Measurements from ENCODE around the gene ADIPOR2. TPM values are rescaled to one million over a fixed set of nuclear protein-coding genes. Genes with fewer than 3 reads are reported as not detected.

The ADIPOR2 gene
- total and polyA plus RNA-seq, 2 of the 4 experiments (the other 2 are of a cell fraction), result 20.0 to 24.9 TPM

DNA sequence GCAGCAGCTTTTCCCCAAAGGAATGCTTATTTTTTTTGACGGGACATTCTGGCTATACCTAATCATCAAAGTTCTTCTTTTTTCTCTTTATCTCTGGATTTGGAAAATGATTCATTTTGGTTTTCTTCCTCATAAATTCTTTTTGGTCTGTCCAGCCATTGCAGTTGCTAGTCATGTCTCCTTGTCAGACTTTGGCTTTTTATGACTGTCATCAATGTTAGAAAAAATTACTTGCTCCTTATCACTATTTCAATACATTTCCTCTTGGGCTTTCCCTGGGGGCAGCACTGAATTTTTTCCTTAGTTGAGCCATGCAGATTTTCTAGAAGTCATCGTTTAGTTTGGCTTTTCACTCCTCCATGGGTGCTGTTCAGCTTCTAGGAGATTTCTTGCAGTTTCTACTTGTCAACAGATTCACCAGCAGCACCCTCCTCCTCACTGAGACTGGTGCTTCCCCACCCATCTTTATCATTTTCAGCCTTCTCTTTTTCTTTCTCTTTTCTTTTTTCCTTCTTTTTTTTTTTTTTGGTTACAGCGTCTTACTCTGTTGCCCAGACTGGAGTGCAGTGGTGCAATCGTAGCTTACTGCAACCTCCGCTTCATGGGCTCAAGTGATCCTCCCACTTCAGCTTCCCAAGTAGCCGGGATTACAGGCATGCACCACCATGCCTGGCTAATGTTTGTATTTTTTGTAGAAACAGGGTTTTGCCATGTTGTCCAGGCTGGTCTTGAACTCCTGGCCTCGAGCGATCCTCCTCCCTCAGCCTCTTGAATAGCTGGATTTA lies 5.2 kb downstream of the ADIPOR2 start:
- H3K9ac ChIP-seq (ENCODE audit: low read depth, low read length), result no peak overlapping the region
- dilution Hi-C loops (cut with HindIII; ENCODE audit: low sequenced_read_pairs, unreplicated experiment) (no loop called here), intact Hi-C loops (cut with micrococcal nuclease) (no loop called here), in situ Hi-C loops (cut with MboI; ENCODE audit: low sequenced_read_pairs) (no loop called here)
- H4K8ac ChIP-seq (ENCODE audit: low read depth in 2 of 2, low read length in 2 of 2), result no peak overlapping the region
- peaks cover 5% of the 10 kb centered on the region for H3K9me1 ChIP-seq (ENCODE audit: insufficient read depth, low read length)
- ATAC-seq (ENCODE audit: low read depth) (no peak), DNase-seq (no peak)
- H2AK5ac ChIP-seq (ENCODE audit: low read depth, low read length), result no peak overlapping the region
- BruUV-seq (replicated peaks), result no TSS peak
- no peak overlapping the region for H2AK9ac ChIP-seq (replicated peaks; ENCODE audit: low read depth, low read length, poor library complexity)
- H3K18ac ChIP-seq (ENCODE audit: low read depth, low read length), result no peak overlapping the region
- no peak overlapping the region for H2BK15ac ChIP-seq (ENCODE audit: low read depth, low read length)
- no peak overlapping the region for H2AFZ ChIP-seq (replicated peaks; ENCODE audit: low read length, poor library complexity)
- H3K27me3 ChIP-seq (ENCODE audit: control insufficient read depth, insufficient read depth, low read length), result no peaks in the 10 kb centered on the region
- no peak overlapping the region for H3K4ac ChIP-seq (ENCODE audit: low read depth, low read length)
- no peak overlapping the region for H2BK120ac ChIP-seq (ENCODE audit: low read depth, low read length)
- H3K79me1 ChIP-seq (ENCODE audit: low read depth in 1 of 2, low read length in 2 of 2), result peaks cover 29 to 75% of the 10 kb centered on the region in 2 experiments
- 67% methylated on average over 1 of the region's 8 CpGs; no CpG with 5 or more reads in 1 of the 2 experiments for WGBS, 2 experiments (ENCODE audit: extremely low coverage in 2 of 2, insufficient read length in 1 of 2)
- H4K91ac ChIP-seq (ENCODE audit: insufficient read depth, low read depth, low read length), result no peak overlapping the region
- H3K4me2 ChIP-seq (ENCODE audit: low read depth, low read length), result no peak overlapping the region
- CTCF ChIA-PET, result no interaction called here
- no peak overlapping the region for H3K27ac ChIP-seq (ENCODE audit: insufficient read depth, low read length)
- H2BK5ac ChIP-seq (ENCODE audit: low read depth, low read length, poor library complexity, severe bottlenecking), result no peak overlapping the region
- no peak overlapping the region for H4K5ac ChIP-seq (ENCODE audit: low read depth, low read length)
- H3K14ac ChIP-seq (replicated peaks; ENCODE audit: low read depth, low read length), result no peak overlapping the region
- no peak overlapping the region for H3K56ac ChIP-seq (ENCODE audit: extremely low read depth, insufficient read depth, low read length)
- POLR2A ChIA-PET (ENCODE audit: unreplicated experiment), result interaction anchor here (0.7 kb wide), 1 partner anchor 1166 kb away, joined by 7 read pairs; no protein-coding TSS in a partner anchor
- H3K4me1 ChIP-seq (ENCODE audit: control insufficient read depth, insufficient read depth, low read length), result peaks cover 5% of the 10 kb centered on the region; the same call in 1 of the 2 replicates
- no peak overlapping the region for H3K23ac ChIP-seq (ENCODE audit: low read depth, low read length)
- H3K4me3 ChIP-seq (ENCODE audit: insufficient read depth, low read depth, low read length), result no peak overlapping the region
- H4K20me1 ChIP-seq (ENCODE audit: insufficient read depth, low read length), result peaks cover 45% of the 10 kb centered on the region
- 0 out of 2 replicates have a peak, but pooled peaks cover 1% of the 10 kb centered on the region for H3K36me3 ChIP-seq (ENCODE audit: control insufficient read depth, insufficient read depth, low read length)
- no peaks in the 10 kb centered on the region for H3K9me3 ChIP-seq (ENCODE audit: control insufficient read depth, insufficient read depth, low read length)
- no peak overlapping the region for H2BK20ac ChIP-seq (ENCODE audit: low read depth, low read length)
- TF ChIP-seq CEBPB (IDR thresholded peaks at IDR 0.05; ENCODE audit: low read depth, low read length) (no peak), SMC3 (IDR thresholded peaks at IDR 0.05; ENCODE audit: low read depth, low read length) (no peak), RAD21 (IDR thresholded peaks at IDR 0.05; ENCODE audit: low read length) (no peak), RCOR1 (IDR thresholded peaks at IDR 0.05; ENCODE audit: insufficient replicate concordance, low read length) (no peak), BHLHE40 (IDR thresholded peaks at IDR 0.05; ENCODE audit: low read depth, low read length) (no peak), NFE2L2 (IDR thresholded peaks at IDR 0.05; ENCODE audit: low read depth, low read length) (no peak), FOS (IDR thresholded peaks at IDR 0.05; ENCODE audit: low read depth, low read length) (no peak), MXI1 (IDR thresholded peaks at IDR 0.05; ENCODE audit: borderline replicate concordance, low read depth, low read length) (no peak), POLR2A (IDR thresholded peaks at IDR 0.05; ENCODE audit: low read depth, low read length) (no peak), CHD1 (IDR thresholded peaks at IDR 0.05; ENCODE audit: low read depth, low read length) (no peak), MAFK (IDR thresholded peaks at IDR 0.05; ENCODE audit: low read depth, low read length) (no peak), MAZ (IDR thresholded peaks at IDR 0.05; ENCODE audit: borderline replicate concordance, low read depth, low read length) (no peak)
- TF ChIP-seq, protein P1, sequence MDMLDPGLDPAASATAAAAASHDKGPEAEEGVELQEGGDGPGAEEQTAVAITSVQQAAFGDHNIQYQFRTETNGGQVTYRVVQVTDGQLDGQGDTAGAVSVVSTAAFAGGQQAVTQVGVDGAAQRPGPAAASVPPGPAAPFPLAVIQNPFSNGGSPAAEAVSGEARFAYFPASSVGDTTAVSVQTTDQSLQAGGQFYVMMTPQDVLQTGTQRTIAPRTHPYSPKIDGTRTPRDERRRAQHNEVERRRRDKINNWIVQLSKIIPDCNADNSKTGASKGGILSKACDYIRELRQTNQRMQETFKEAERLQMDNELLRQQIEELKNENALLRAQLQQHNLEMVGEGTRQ (IDR thresholded peaks at IDR 0.05; ENCODE audit: low read depth, low read length), result no peak
- TF ChIP-seq, protein P2, sequence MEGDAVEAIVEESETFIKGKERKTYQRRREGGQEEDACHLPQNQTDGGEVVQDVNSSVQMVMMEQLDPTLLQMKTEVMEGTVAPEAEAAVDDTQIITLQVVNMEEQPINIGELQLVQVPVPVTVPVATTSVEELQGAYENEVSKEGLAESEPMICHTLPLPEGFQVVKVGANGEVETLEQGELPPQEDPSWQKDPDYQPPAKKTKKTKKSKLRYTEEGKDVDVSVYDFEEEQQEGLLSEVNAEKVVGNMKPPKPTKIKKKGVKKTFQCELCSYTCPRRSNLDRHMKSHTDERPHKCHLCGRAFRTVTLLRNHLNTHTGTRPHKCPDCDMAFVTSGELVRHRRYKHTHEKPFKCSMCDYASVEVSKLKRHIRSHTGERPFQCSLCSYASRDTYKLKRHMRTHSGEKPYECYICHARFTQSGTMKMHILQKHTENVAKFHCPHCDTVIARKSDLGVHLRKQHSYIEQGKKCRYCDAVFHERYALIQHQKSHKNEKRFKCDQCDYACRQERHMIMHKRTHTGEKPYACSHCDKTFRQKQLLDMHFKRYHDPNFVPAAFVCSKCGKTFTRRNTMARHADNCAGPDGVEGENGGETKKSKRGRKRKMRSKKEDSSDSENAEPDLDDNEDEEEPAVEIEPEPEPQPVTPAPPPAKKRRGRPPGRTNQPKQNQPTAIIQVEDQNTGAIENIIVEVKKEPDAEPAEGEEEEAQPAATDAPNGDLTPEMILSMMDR (conservative IDR thresholded peaks at IDR 0.05; ENCODE audit: low read depth, low read length), result no peak
- TF ChIP-seq, protein P3, sequence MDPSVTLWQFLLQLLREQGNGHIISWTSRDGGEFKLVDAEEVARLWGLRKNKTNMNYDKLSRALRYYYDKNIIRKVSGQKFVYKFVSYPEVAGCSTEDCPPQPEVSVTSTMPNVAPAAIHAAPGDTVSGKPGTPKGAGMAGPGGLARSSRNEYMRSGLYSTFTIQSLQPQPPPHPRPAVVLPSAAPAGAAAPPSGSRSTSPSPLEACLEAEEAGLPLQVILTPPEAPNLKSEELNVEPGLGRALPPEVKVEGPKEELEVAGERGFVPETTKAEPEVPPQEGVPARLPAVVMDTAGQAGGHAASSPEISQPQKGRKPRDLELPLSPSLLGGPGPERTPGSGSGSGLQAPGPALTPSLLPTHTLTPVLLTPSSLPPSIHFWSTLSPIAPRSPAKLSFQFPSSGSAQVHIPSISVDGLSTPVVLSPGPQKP (IDR thresholded peaks at IDR 0.05; ENCODE audit: borderline replicate concordance, low read depth, low read length), result no peak
